Measurements from ENCODE around the gene TNMD.

- no peak for TF ChIP-seq CTCF (IDR thresholded peaks at IDR 0.05; ENCODE audit: insufficient read depth, low read length)
- no peak for TF ChIP-seq POLR2AphosphoS5 (IDR thresholded peaks at IDR 0.05; ENCODE audit: low read depth)
- TF ChIP-seq REST (IDR thresholded peaks at IDR 0.05; ENCODE audit: insufficient replicate concordance, low read depth) = no peak
- TF ChIP-seq GABPA (IDR thresholded peaks at IDR 0.05; ENCODE audit: low read depth) = no peak
- TF ChIP-seq SPI1 (IDR thresholded peaks at IDR 0.05; ENCODE audit: borderline replicate concordance, low read depth) = no peak
Measured at GRCh38 chrX:100587861-100588260, 3.1 kb downstream of the TNMD start.

Measured in HL-60 (cell line).